HFF-Myc (cell line): Measurements from ENCODE around the gene SLC40A1.

Source experiments
- DNase-seq: peaks from one replicate; pipeline ENCODE4 v3.0.0-alpha.2; 2011; ENCODE audit warnings: low read depth; ENCODE audit errors: extremely low read depth
- H3K4me3 ChIP-seq: replicated peaks from 2 replicates; pipeline ENCODE4 v1.5.1; 2011; ENCODE audit warnings: low read depth, mild to moderate bottlenecking, control low read depth, low read length
- CTCF ChIP-seq: IDR thresholded peaks from 2 replicates; pipeline ENCODE4 v1.5.1; 2012; ENCODE audit warnings: mild to moderate bottlenecking, low read depth, low read length, control low read depth; ENCODE audit errors: missing control alignments

The SLC40A1 gene

GRCh38 chr2:189527041-189527750, 53.4 kb downstream of the SLC40A1 start:
- no peak overlapping the region for H3K4me3 ChIP-seq
- TF ChIP-seq CTCF, result no peak
- DNase-seq, result no peak

- no peak overlapping the region for H3K4me3 ChIP-seq
- TF ChIP-seq CTCF, result no peak
- no peak for DNase-seq
Observed at GRCh38 chr2:189526241-189526640, 54.3 kb downstream of the SLC40A1 start.

GRCh38 chr2:189524746-189525145, 55.8 kb downstream of the SLC40A1 start:
- no peak overlapping the region for H3K4me3 ChIP-seq
- no peak for DNase-seq
- no peak for TF ChIP-seq CTCF

- no peak overlapping the region for H3K4me3 ChIP-seq
- DNase-seq, result no peak
- TF ChIP-seq CTCF, result no peak
Observed at GRCh38 chr2:189522435-189523151, 58.0 kb downstream of the SLC40A1 start.

- no peak overlapping the region for H3K4me3 ChIP-seq
- DNase-seq, result no peak
- TF ChIP-seq CTCF, result no peak
Observed at GRCh38 chr2:189521699-189522434, 58.7 kb downstream of the SLC40A1 start.

GRCh38 chr2:189519631-189520387, 60.8 kb downstream of the SLC40A1 start:
- DNase-seq, result no peak
- no peak for TF ChIP-seq CTCF
- no peak overlapping the region for H3K4me3 ChIP-seq
